OCI-LY7 (cell line): Measurements from ENCODE around the gene DIAPH3.

Experiments used
- CTCF ChIP-seq: fragments of 200-600 bp; sonication (generic); conservative IDR thresholded peaks from 2 replicates; pipeline ENCODE4 v1.5.1; 2014; ENCODE audit warnings: mild to moderate bottlenecking, antibody characterized with exemption, low read length, moderate library complexity, mixed read lengths
- EZH2phosphoT487 ChIP-seq: fragments of 200-600 bp; sonication (generic); IDR thresholded peaks from 2 replicates; pipeline ENCODE4 v1.6.1; 2018; ENCODE audit warnings: low read depth, borderline replicate concordance, mild to moderate bottlenecking, mixed run types, antibody characterized with exemption, low read length, moderate library complexity, mixed read lengths

- TF ChIP-seq CTCF (no peak), EZH2phosphoT487 (no peak)
These were observed 417.3 kb downstream of the DIAPH3 start for GRCh38 chr13:59746291-59746962.
